NCI-H1694 (cell line): ENCODE results near the gene UBXN2A.
"Not testable (repeated sequence)": the region's sequence is repeated elsewhere in the genome, so short reads cannot be mapped to it uniquely, and the experiment has no call there.

Experiments used
- DNase-seq: peaks from one replicate; lab custom pipeline; 2025; lab: John Stamatoyannopoulos, UW

Gene UBXN2A

DNA sequence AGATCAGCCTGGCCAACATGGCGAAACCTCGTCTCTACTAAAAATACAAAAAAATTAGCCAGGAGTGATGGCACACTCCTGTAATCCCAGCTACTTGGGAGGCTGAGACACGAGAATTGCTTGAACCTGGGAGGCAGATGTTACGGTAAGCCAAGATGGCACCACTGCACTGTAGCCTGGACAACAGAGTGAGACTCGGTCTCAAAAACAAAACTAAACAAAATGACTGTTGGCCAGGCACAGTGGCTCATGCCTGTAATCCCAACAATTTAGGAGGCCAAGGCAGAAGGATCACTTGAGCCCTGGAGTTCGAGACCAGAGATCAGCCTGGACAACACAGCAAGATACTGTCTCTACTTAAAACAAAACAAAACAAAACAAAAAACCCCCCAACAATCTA, 102.9 kb downstream of the UBXN2A start:
- not testable (repeated sequence) for DNase-seq

DNA sequence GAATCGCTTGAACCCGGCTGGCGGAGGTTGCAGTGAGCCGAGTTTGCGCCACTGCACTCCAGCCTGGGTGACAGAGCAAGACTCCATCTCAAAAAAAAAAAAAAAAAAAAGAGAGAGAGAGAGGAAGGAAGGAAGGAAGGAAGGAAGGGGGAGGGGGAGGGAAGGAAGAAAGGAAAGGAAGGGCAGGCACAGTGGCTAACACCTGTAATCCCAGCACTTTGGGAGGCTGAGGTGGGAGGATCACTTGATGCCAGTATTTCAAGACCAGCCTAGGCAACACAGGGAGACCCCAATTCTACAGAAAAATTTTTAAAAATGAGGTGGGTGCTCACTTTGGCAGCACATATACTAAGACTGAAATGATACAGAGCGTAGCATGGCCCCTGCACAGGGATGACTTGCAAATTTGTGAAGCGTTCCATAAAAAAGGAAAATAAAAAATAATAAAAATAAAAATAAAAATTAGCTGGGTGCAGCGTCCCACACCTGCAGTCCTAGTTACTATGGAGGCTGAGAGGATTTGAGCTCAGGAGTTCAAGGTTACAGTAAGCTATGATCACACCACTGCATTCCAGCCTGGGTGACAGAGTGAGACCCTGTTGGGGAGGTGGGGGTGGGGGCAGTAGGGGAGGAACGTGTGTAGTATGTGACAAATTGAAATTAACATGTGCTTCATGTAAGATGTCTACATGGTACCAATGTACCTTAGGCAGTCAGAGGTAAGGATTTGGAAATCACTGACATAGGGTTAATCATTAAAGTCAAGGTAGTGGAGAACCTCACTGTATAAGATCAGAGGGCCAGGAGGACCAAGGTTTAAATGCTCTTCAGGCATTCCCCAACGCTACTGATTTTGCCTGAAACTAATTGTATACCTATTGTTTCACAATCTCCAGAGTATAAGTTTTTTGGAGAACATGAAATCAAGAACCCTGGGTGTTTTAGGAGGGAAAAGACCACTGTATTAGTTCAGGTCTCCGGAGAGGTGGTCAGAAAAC, 105.5 kb downstream of the UBXN2A start:
- no peak for DNase-seq

DNA sequence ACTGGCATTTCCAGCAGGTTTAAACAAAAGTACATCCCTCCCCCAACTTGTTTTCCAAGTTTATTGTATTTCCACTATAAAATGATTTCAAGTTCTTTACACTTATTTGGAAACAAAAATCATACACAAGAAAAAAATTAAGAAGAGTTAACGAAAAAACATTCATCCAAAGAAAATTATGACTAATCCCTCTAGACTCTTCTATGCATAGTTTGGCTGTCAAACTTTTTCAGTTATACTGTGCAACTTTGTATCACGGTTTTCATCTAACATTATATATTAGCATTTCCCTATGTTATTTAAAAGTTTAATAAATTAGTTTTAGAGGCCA, 106.3 kb downstream of the UBXN2A start:
- no peak for DNase-seq

DNA sequence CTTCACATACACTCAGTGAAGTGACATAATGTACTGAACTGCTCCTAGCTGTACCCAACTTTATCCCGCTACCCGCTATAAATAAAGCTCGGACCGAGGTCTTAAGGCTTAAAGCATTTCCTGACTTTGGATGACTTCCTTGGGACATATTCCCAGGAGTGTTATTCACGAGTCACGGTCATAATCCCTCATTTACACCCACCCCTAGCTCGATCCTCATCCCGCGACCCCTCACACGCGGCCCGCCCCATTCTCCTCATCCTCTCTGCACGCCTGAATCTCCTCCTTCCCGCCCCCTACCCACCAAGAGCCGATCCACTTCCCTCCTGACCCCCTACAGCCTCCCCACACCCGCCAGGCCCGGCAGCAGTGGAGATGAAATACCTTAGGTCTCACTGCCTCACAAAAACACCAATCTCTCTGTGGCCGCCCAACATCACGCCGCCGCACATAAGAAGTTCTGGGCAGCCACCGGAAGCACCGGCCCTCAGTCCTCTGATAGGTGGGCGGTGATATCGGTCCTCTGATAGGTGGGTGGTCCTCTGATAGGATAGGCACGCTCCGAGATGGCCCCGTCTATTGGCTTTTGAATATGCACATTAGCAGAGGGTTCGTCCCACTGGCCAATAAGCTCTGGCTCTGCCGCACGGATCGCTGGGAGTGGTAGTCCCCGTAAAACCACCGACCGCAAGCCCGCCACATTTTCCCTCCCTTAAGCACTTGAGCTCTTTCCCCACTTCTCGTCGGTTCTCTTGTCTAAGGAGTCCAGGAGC, 106.9 kb downstream of the UBXN2A start, which contains the start of gene WDCP:
TSS of gene WDCP (minus strand) at position 462 of the 773 bp plus-strand sequence. CDS start 7,897 bp downstream, outside the sequence.
- peak; percentile 99 for DNase-seq

DNA sequence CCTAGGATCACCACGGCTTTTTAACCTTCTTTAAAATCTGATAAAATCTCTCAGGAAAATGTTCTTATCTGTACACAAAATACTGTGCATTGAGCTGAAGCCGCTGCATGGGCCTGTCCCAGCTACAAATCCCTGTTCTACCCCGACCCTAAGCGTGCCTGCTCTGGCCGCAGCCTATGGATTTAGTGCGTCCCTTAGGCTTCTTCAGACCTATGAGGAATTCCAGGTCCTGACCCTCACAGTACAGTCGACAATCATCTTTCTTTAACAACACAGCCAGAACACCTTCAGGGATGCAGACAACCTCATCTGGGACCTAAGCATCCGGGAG, 107.4 kb downstream of the UBXN2A start:
- DNase-seq, result no peak

DNA sequence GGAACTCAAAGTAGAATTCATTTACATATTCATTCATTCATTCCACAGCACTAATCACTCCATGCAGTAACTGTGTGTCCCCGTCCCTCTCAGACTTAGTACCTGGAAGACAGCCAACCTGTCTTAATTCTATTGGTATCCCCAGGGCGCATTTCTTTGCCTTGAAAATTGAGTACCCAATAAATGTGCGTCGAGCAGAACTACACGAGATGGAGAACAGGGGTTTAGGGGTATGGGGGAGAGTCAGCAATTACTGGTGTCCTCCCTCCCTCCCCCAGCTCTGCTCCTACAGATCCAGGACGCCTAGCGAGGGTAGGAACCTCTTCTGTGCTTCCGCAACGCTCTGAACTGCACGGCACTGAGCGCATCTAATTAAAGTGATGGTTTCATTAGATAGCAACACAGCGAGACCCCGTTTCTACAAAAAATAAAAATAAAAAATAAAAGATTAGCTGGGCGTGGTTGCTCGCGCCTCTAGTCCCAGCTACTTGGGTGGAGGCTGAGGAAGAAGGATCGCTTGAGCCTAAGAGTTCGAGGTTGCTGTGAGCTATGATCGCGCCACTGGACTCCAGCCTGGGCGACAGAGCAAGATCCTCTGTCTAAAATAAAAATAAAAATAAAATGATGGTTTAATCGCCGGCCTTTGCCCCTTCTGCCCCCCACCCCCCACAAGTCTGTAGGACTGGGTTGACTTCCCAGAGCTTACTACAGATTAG, 108.7 kb downstream of the UBXN2A start:
- DNase-seq, result peak; percentile 26

DNA sequence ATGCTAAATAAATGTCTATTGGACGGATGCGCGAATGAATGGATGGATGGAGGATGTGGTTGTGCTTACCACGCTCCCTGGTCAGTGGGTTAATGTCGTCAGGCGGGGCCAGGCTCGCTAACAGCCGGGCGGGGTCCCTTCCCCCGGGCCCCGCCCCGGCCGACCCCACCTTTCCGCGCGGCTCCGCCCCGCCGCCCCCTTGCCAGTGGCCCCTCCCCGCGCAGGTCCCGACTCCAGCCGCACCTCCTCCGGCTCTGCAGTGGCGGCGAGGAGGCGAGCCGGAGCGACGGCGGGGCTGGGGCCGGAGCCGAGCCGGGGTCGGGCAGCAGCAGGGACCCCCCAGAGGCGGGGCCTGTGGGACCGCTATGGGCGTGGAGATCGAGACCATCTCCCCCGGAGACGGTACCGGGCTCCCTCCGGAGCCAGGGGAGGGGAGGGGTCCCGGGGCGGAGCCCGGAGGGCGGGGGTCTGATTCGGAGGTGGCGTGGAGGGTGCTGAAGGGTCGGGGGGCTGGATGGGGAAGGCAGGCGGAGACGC, 109.3 kb downstream of the UBXN2A start, which contains the start of gene FKBP1B:
TSS of gene FKBP1B (plus strand) at position 257 of the 537 bp plus-strand sequence. CDS start at position 366, 109 bp downstream.
- peak; percentile 24 for DNase-seq

DNA sequence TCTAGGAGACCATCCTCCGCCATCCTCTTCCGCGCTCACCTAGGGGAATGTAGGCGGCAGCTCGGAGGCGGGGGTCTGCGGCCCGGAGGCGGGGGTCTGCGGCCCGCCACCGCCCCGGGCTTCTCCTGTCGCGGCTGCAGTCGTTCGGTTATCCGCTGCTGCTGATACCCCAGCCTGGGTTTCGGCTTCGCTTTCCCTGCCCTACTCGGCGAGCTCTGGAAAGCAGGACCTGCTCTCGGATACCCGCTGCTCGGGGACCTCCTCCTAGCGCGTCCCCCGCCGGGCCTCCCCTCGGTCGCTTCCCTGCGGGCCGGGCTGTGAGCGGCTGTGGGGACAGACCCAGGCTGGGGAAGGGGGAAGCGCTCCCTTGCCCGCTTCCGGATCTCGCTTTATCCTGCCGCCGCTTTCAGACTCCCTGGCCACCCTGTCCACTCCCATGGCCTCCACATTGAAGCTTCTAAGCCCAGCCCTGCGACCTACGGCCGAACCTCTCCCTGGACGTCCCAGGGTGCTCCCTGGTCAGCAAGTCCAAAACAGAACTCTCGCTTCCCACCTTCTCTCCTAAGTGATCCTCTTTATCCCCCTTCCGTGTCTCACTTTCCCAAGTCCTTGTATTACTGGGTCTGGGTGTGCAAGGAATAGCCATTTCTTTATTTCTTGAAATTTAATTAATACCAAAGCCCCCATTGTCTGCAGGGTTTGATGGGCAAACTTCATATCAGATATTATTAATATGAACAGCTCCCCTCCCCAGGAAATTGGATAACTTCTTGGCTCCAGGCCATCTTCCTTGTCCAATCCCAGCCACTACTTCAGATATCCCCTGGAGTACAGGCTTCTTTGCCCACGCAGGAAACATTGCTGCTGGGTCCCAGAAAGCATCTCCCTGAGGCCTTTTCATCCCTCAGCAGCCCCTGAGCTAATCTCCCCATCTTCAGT, 110.0 kb downstream of the UBXN2A start:
- DNase-seq, result no peak

DNA sequence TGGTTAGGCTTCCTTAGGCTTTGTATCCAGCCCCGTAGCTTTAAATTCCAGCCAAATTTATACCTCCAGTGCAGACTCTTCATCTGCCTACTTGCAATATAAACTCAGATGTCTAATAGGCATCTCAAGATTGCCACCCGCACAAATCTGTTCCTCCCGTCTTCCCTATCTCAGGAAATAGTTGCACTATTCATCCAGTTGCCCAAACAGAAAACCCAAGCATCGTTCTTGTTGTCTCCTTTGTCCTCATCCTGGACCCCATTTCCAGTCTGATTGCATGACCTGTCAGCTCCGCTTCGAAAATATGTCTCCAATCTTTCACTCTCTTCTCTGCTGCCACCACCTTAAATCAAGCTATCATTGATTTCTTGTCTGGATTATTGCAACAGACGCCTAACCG, 111.6 kb downstream of the UBXN2A start:
- DNase-seq, result no peak

DNA sequence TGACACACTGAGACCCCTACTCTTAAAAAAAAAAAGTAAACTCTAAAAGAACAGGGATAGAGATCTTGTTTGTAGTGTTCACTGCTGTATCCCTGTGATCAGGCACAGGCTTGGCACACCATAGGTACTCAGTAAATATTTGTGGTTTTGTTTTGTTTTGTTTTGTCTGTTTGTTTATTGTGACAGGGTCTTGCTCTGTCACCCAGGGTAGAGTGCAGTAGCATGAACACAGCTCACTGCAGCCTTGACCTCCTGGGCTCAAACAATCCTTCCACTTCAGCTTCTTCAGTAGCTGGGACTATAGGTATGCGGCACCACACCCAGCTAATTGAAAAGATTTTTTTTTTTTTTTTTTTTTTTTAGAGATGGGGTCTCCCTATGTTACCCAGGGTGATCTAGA, 112.7 kb downstream of the UBXN2A start:
- DNase-seq, result no peak
